DMS 273 (cell line): ENCODE measurements around the gene SMIM12.

ENCODE experiments used
- DNase-seq: peaks from one replicate; lab custom pipeline; 2025; ENCODE audit not compliant: unreplicated experiment; lab: John Stamatoyannopoulos, UW

The SMIM12 gene

GRCh38 chr1:34859446-34860200 is at the start of gene SMIM12:
SMIM12 (minus strand) TSS chr1:34859749; CDS start chr1:34855977, 3,772 bp downstream.
- DNase-seq = peak; percentile 96

GRCh38 chr1:34908369-34908768 is 48.8 kb upstream of the SMIM12 start:
- DNase-seq = no peak

- no peak for DNase-seq
Measured at GRCh38 chr1:34907487-34908090, 48.0 kb upstream of the SMIM12 start.

- peak; percentile 66 for DNase-seq
Measured at GRCh38 chr1:34906756-34907155, 47.2 kb upstream of the SMIM12 start.

GRCh38 chr1:34906222-34906621 is 46.7 kb upstream of the SMIM12 start:
- DNase-seq = peak; percentile 21

- no peak for DNase-seq
Measured at GRCh38 chr1:34905098-34905459, 45.5 kb upstream of the SMIM12 start.

- DNase-seq = no peak
Measured at GRCh38 chr1:34904236-34905097, 44.9 kb upstream of the SMIM12 start.

- no peak for DNase-seq
Measured at GRCh38 chr1:34901919-34902318, 42.4 kb upstream of the SMIM12 start.

GRCh38 chr1:34900775-34901502 is 41.4 kb upstream of the SMIM12 start:
- no peak for DNase-seq

GRCh38 chr1:34899906-34900305 is 40.4 kb upstream of the SMIM12 start:
- DNase-seq = no peak

GRCh38 chr1:34899471-34899870 is 39.9 kb upstream of the SMIM12 start:
- no peak for DNase-seq

GRCh38 chr1:34898330-34898761 is 38.8 kb upstream of the SMIM12 start:
- DNase-seq = no peak

- DNase-seq = no peak
Measured at GRCh38 chr1:34896612-34897011, 37.1 kb upstream of the SMIM12 start.

GRCh38 chr1:34889705-34890104 is 30.2 kb upstream of the SMIM12 start:
- DNase-seq = no peak

GRCh38 chr1:34887593-34887992 is 28.0 kb upstream of the SMIM12 start:
- DNase-seq = no peak

- no peak for DNase-seq
Measured at GRCh38 chr1:34885405-34886247, 26.1 kb upstream of the SMIM12 start.

- DNase-seq = no peak
Measured at GRCh38 chr1:34884961-34885360, 25.4 kb upstream of the SMIM12 start.

- no peak for DNase-seq
Measured at GRCh38 chr1:34884536-34884935, 25.0 kb upstream of the SMIM12 start.

GRCh38 chr1:34879230-34879629 is 19.7 kb upstream of the SMIM12 start:
- DNase-seq = no peak

GRCh38 chr1:34876406-34876805 is 16.9 kb upstream of the SMIM12 start:
- DNase-seq = no peak
